Activated T-cell treated with anti-CD3 and anti-CD28 coated beads for 48 hours (primary cell): ENCODE measurements around the gene RCL1.
"Not testable (repeated sequence)": the region's sequence is repeated elsewhere in the genome, so short reads cannot be mapped to it uniquely, and the experiment has no call there.

Source experiments
- DNase-seq: peaks from one replicate; pipeline ENCODE4 v3.0.0-alpha.2; 2020; ENCODE audit warnings: low read depth

The RCL1 gene

DNA sequence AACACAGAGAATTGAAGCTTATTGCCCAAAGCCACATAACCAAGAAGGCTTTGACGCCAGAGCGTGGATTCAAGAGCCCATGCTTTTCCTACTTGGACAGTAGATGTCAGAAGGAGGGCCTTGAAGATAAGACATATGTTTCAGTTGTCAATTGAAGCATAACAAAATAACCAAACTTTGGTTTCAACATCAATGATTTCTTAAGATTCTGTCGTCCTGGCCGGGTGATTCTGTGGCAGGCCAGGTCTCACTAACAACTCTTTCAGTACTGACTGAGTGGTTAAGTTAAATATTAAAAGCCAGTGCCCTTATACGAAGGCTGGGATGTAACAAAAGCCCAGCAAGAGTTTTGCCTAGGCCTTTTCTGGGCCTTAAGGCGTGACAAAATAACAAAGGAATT lies 94.0 kb downstream of the RCL1 start:
- DNase-seq = no peak

- DNase-seq = no peak
Measured at GRCh38 chr9:4887556-4887955, 94.8 kb downstream of the RCL1 start.

- no peak for DNase-seq
Measured at GRCh38 chr9:4890242-4890641, 97.5 kb downstream of the RCL1 start.

DNA sequence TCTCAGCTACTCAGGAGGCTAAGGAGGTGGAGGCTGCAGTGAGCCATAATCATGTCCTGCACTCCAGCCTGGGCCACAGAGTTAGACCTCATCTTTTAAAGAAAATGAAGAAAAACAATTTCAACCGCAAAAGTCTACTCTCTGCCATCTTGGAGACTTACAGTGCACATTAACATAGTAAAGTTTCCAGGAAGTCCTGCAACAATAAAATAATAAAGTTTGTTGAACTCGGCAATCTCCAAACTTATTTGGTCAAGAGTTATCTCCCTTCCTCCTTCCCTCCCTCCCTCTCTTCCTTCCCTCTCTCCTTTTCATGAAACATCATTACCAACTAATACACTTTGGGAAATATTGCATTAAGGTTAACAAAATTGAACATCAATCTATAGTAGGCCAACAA lies 98.2 kb downstream of the RCL1 start:
- DNase-seq = no peak

- DNase-seq = no peak
Measured at GRCh38 chr9:4891674-4892073, 98.9 kb downstream of the RCL1 start.

- no peak for DNase-seq
Measured at GRCh38 chr9:4892501-4893194, 99.9 kb downstream of the RCL1 start.

GRCh38 chr9:4894076-4894475 lies 101.3 kb downstream of the RCL1 start:
- no peak for DNase-seq

DNA sequence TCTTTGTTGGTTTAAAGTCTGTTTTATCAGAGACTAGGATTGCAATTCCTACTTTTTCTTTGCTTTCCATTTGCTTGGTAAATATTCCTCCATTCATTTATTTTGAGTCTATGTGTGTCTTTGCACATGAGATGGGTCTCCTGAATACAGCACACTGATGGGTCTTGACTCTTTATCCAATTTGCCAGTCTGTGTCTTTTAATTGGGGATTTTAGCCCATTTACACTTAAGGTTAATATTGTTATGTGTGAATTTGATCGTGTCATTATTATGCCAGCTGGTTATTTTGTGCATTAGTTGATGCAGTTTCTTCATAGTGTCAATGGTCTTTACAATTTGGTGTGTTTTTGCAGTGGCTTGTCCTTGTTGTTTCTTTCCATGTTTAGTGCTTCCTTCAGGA lies 107.1 kb downstream of the RCL1 start:
- DNase-seq = not testable (repeated sequence)

DNA sequence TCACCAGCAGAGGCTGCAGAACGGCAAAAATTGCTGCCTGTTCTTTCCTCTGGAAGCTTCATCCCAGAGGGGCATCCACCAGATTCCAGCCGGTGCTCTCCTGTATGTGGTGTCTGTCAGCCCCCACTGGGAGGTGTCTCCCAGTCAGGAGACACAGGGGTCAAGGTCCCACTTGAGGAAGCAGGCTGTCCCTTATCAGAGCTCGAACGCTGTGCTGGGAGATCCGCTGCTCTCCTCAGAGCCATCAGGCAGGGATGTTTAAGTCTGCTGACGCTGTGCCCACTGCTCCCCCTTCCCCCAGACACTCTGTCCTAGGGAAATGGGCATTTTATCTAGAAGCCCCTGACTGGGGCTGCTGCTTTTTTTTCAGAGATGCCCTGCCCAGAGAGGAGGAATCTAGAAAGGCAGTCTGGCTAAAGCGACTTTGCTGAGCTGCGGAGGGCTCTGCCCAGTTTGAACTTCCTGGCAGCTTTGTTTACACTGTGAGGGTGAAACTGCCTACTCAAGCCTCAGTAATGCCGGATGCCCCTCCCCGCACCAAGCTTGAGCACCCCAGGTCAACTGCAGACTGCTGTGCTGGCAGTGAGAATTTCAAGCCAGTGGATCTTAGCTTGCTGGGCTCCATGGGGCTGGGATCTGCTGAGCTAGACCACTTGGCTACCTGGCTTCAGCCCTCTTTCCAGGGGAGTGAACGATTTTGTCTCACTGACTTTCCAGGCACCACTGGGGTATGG lies 108.8 kb downstream of the RCL1 start:
- DNase-seq = not testable (repeated sequence)

GRCh38 chr9:4902135-4902475 lies 109.4 kb downstream of the RCL1 start:
- no peak for DNase-seq

DNA sequence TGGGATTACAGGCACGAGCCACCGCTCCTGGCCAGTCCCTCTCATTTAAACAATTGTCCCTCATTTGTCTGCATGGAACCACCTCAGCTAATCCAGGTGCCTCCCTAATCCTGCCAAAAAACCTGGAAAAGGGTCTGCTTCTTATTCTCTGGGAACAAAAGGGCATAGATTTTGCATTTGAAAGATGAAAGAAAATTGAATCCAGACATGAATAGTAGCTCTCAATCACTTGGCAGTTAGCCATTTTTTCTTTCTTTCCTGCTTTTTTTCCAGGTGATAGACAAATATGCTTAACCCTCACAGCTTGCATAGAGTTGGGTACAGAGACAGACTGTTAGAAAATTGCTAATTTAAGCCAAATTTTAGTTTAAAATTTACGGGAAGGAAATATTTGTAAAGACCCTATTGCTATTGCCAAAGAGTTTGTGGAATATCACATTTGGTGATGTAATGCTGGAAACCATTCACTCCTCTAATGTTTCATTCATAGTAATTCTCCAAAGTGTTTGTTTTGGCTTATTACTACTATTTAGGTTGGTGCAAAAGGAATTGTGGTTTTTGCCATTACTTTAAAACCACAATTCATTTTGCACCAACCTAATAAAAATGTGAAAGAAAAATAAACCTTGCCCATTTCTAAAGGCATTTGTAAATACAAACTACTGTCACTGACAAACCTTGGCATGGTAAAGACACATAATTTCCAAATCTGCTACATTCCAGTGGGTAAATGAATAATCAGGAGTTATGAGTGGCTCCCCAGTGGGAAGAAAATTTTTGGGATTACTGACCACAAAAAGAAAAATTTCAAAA lies 111.8 kb downstream of the RCL1 start:
- no peak for DNase-seq

DNA sequence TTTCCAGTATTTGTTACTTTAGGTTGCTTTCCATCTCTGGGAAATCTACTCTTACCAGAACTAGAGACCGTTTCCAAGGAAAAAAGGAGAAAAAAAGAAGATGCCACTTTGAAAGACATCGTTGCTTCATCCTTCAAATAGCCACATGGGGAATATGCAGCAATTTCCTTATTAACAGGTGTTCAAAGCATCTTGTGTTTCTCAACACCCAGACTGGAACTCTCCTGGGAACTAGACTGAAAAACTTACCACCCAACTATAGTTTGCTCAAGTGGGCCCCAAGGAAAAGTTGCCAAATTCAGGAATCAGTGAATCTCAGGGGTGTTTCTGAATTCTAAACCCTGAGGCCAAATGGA lies 112.4 kb downstream of the RCL1 start:
- no peak for DNase-seq
